Measurements from ENCODE around the gene PLAGL2. TPM values are rescaled to one million over a fixed set of nuclear protein-coding genes. Genes with fewer than 3 reads are reported as not detected.

PLAGL2 gene
- total RNA-seq, 2 experiments from 2014 or later: 89.1 to 98.2 TPM

GRCh38 chr20:32238483-32239425 is 31.2 kb upstream of the PLAGL2 start:
- DNase-seq (no peak), ATAC-seq (no peak)
- Mint-ChIP-seq H3K4me3 (no peak overlapping the region), H3K27ac (peak overlapping the region; percentile 24), H3K27me3 (no peaks in the 10 kb centered on the region), H3K9me3 (ENCODE audit: low read depth) (no peaks in the 10 kb centered on the region), H3K36me3 (ENCODE audit: low read depth) (peaks cover 29% of the 10 kb centered on the region), H3K4me1 (peaks cover 35% of the 10 kb centered on the region)
- CTCF ChIA-PET: no interaction called here
- POLR2A ChIA-PET: no interaction called here
- intact Hi-C loops (cut with DNase I, micrococcal nuclease): no loop called here

- H3K9me3 Mint-ChIP-seq (ENCODE audit: low read depth): no peaks in the 10 kb centered on the region
- POLR2A ChIA-PET: no interaction called here
- peaks cover 48% of the 10 kb centered on the region for H3K4me1 Mint-ChIP-seq
- intact Hi-C loops (cut with DNase I, micrococcal nuclease): no loop called here
- H3K27ac Mint-ChIP-seq: peak overlapping the region; percentile 56
- H3K27me3 Mint-ChIP-seq: no peaks in the 10 kb centered on the region
- peaks cover 42% of the 10 kb centered on the region for H3K36me3 Mint-ChIP-seq (ENCODE audit: low read depth)
- DNase-seq (no peak), ATAC-seq (no peak)
- CTCF ChIA-PET: interaction anchor here (0.5 kb wide), 1 partner anchor 79 kb away, joined by 3 read pairs; no protein-coding TSS in a partner anchor
- no peak overlapping the region for H3K4me3 Mint-ChIP-seq
These were observed 29.9 kb upstream of the PLAGL2 start for GRCh38 chr20:32237419-32237818.

- ChIA-PET POLR2A (interaction anchor here (0.7 kb wide), 1 partner anchor 58 kb away, joined by 4 read pairs; no protein-coding TSS in a partner anchor), CTCF (interaction anchor here (0.5 kb wide), 1 partner anchor 80 kb away, joined by 3 read pairs; no protein-coding TSS in a partner anchor)
- Mint-ChIP-seq H3K4me3 (no peak overlapping the region), H3K27me3 (no peaks in the 10 kb centered on the region), H3K4me1 (peaks cover 54% of the 10 kb centered on the region), H3K27ac (peak overlapping the region; percentile 56), H3K9me3 (ENCODE audit: low read depth) (no peaks in the 10 kb centered on the region), H3K36me3 (ENCODE audit: low read depth) (peaks cover 46% of the 10 kb centered on the region)
- DNase-seq (no peak), ATAC-seq (no peak)
- intact Hi-C loops (cut with DNase I, micrococcal nuclease): no loop called here
These were observed 29.3 kb upstream of the PLAGL2 start for GRCh38 chr20:32236819-32237218.

GRCh38 chr20:32236048-32236533 is 28.5 kb upstream of the PLAGL2 start:
- Mint-ChIP-seq H3K4me3 (no peak overlapping the region), H3K4me1 (peaks cover 61% of the 10 kb centered on the region), H3K9me3 (ENCODE audit: low read depth) (no peaks in the 10 kb centered on the region), H3K27me3 (no peaks in the 10 kb centered on the region), H3K27ac (peak overlapping the region; percentile 76), H3K36me3 (ENCODE audit: low read depth) (peaks cover 53% of the 10 kb centered on the region)
- CTCF ChIA-PET: interaction anchor here (1.2 kb wide), 1 partner anchor 575 kb away, joined by 3 read pairs; no protein-coding TSS in a partner anchor
- POLR2A ChIA-PET: interaction anchor here (0.7 kb wide), 1 partner anchor 58 kb away, joined by 4 read pairs; no protein-coding TSS in a partner anchor
- no peak for ATAC-seq
- intact Hi-C loops (cut with DNase I, micrococcal nuclease): no loop called here
- DNase-seq: no peak

GRCh38 chr20:32235331-32236047 is 27.9 kb upstream of the PLAGL2 start:
- peak overlapping the region; percentile 76 for H3K27ac Mint-ChIP-seq
- no peaks in the 10 kb centered on the region for H3K27me3 Mint-ChIP-seq
- ATAC-seq (no peak), DNase-seq (no peak)
- H3K4me3 Mint-ChIP-seq: no peak overlapping the region
- peaks cover 59% of the 10 kb centered on the region for H3K36me3 Mint-ChIP-seq (ENCODE audit: low read depth)
- ChIA-PET CTCF (interaction anchor here (1.2 kb wide), 1 partner anchor 574 kb away, joined by 3 read pairs; no protein-coding TSS in a partner anchor), POLR2A (no interaction called here)
- no peaks in the 10 kb centered on the region for H3K9me3 Mint-ChIP-seq (ENCODE audit: low read depth)
- H3K4me1 Mint-ChIP-seq: peaks cover 62% of the 10 kb centered on the region
- intact Hi-C loops (cut with DNase I, micrococcal nuclease): no loop called here

- ATAC-seq (no peak), DNase-seq (no peak)
- Mint-ChIP-seq H3K4me1 (peaks cover 52% of the 10 kb centered on the region), H3K27ac (peak overlapping the region; percentile 98), H3K36me3 (ENCODE audit: low read depth) (peaks cover 65% of the 10 kb centered on the region), H3K27me3 (no peaks in the 10 kb centered on the region), H3K9me3 (ENCODE audit: low read depth) (no peaks in the 10 kb centered on the region), H3K4me3 (no peak overlapping the region)
- intact Hi-C loops (cut with DNase I, micrococcal nuclease): no loop called here
- CTCF ChIA-PET: interaction anchor here (1.6 to 3.8 kb wide), 2 partner anchors 9 to 51 kb away, joined by 3 to 13 read pairs; no protein-coding TSS in a partner anchor
- POLR2A ChIA-PET: no interaction called here
These were observed 26.7 kb upstream of the PLAGL2 start for GRCh38 chr20:32234135-32234808.

GRCh38 chr20:32233286-32233685 is 25.7 kb upstream of the PLAGL2 start:
- H3K36me3 Mint-ChIP-seq (ENCODE audit: low read depth): peaks cover 74% of the 10 kb centered on the region
- ATAC-seq (no peak), DNase-seq (no peak)
- intact Hi-C loops (cut with DNase I, micrococcal nuclease): no loop called here
- POLR2A ChIA-PET: interaction anchor here (1.3 kb wide), 1 partner anchor 45 kb away, joined by 3 read pairs; no protein-coding TSS in a partner anchor
- H3K27ac Mint-ChIP-seq: peak overlapping the region; percentile 98
- H3K9me3 Mint-ChIP-seq (ENCODE audit: low read depth): no peaks in the 10 kb centered on the region
- H3K4me1 Mint-ChIP-seq: peaks cover 49% of the 10 kb centered on the region
- CTCF ChIA-PET: interaction anchor here (0.7 to 3.8 kb wide), 4 partner anchors 8 to 57 kb away, joined by 3 to 13 read pairs (median 4); no protein-coding TSS in a partner anchor
- no peaks in the 10 kb centered on the region for H3K27me3 Mint-ChIP-seq
- peak overlapping the region; percentile 52 for H3K4me3 Mint-ChIP-seq

- H3K4me3 Mint-ChIP-seq: peak overlapping the region; percentile 52
- peaks cover 81% of the 10 kb centered on the region for H3K36me3 Mint-ChIP-seq (ENCODE audit: low read depth)
- DNase-seq (peak; percentile 62), ATAC-seq (peak; percentile 59)
- H3K4me1 Mint-ChIP-seq: peaks cover 46% of the 10 kb centered on the region
- intact Hi-C loops (cut with DNase I, micrococcal nuclease): loop anchor here (1.0 kb wide), 4 partner anchors 17 to 101 kb away; partner anchors contain the start of genes PLAGL2 (in 1 of the 2) and POFUT1 (in 1 of the 2)
- H3K9me3 Mint-ChIP-seq (ENCODE audit: low read depth): no peaks in the 10 kb centered on the region
- ChIA-PET CTCF (interaction anchor here (0.7 to 3.8 kb wide), 11 partner anchors 9 to 219 kb away, joined by 3 to 13 read pairs (median 3); no protein-coding TSS in a partner anchor), POLR2A (interaction anchor here (0.7 to 2.0 kb wide), 11 partner anchors 21 to 127 kb away, joined by 3 to 23 read pairs (median 4); no protein-coding TSS in a partner anchor)
- no peaks in the 10 kb centered on the region for H3K27me3 Mint-ChIP-seq
- peak overlapping the region; percentile 98 for H3K27ac Mint-ChIP-seq
These were observed 24.9 kb upstream of the PLAGL2 start for GRCh38 chr20:32232326-32232886.

- ATAC-seq (peak; percentile 89), DNase-seq (peak; percentile 68)
- Mint-ChIP-seq H3K9me3 (ENCODE audit: low read depth) (no peaks in the 10 kb centered on the region), H3K36me3 (ENCODE audit: low read depth) (peaks cover 80% of the 10 kb centered on the region), H3K4me1 (peaks cover 42% of the 10 kb centered on the region), H3K27me3 (no peaks in the 10 kb centered on the region), H3K27ac (peak overlapping the region; percentile 98), H3K4me3 (peak overlapping the region; percentile 52)
- intact Hi-C loops (cut with DNase I, micrococcal nuclease): loop anchor here (1.0 kb wide), 5 partner anchors 17 to 101 kb away; partner anchors contain the start of genes PLAGL2 (in 1 of the 2) and POFUT1 (in 1 of the 2)
- ChIA-PET POLR2A (interaction anchor here (0.7 to 2.0 kb wide), 9 partner anchors 21 to 127 kb away, joined by 3 to 23 read pairs (median 4); no protein-coding TSS in a partner anchor), CTCF (interaction anchor here (0.7 to 3.8 kb wide), 11 partner anchors 9 to 220 kb away, joined by 3 to 13 read pairs (median 3); no protein-coding TSS in a partner anchor)
These were observed 24.3 kb upstream of the PLAGL2 start for GRCh38 chr20:32231847-32232246.

GRCh38 chr20:32231245-32231644 is 23.7 kb upstream of the PLAGL2 start:
- H3K4me1 Mint-ChIP-seq: peaks cover 42% of the 10 kb centered on the region
- peak overlapping the region; percentile 52 for H3K4me3 Mint-ChIP-seq
- DNase-seq: no peak
- ChIA-PET POLR2A (interaction anchor here (1.6 to 2.0 kb wide), 2 partner anchors 24 to 55 kb away, joined by 4 to 23 read pairs; no protein-coding TSS in a partner anchor), CTCF (interaction anchor here (0.7 to 3.8 kb wide), 5 partner anchors 16 to 206 kb away, joined by 3 to 13 read pairs (median 3); no protein-coding TSS in a partner anchor)
- H3K36me3 Mint-ChIP-seq (ENCODE audit: low read depth): peaks cover 81% of the 10 kb centered on the region
- H3K27me3 Mint-ChIP-seq: no peaks in the 10 kb centered on the region
- no peak for ATAC-seq
- H3K9me3 Mint-ChIP-seq (ENCODE audit: low read depth): no peaks in the 10 kb centered on the region
- peak overlapping the region; percentile 98 for H3K27ac Mint-ChIP-seq
- intact Hi-C loops (cut with DNase I, micrococcal nuclease): loop anchor here in 1 of 2 experiments (1.0 kb wide), 1 partner anchor 27 kb away; no protein-coding TSS in a partner anchor
